Lower lobe of right lung (tissue), 2 donors: ENCODE data around the gene FUBP3. TPM values are rescaled to one million over a fixed set of nuclear protein-coding genes. Genes with fewer than 3 reads are reported as not detected.

ENCODE experiments used
- ATAC-seq, 2 donors: fragments of 200-7000 bp; cut with Tn5 transposase; one replicate each; pipeline ENCODE4 v1.9.1; 2020 to 2022; ENCODE audit warnings: mild to moderate bottlenecking in 2 of 2, moderate library complexity in 2 of 2
- DNase-seq: peaks from one replicate; pipeline ENCODE4 v3.0.0-alpha.2; 2020
- H3K27ac ChIP-seq: fragments of 200-600 bp; one replicate; pipeline ENCODE4 v1.8.0; 2022
- H3K27me3 ChIP-seq: fragments of 200-600 bp; one replicate; pipeline ENCODE4 v1.8.0; 2022; ENCODE audit warnings: low read depth
- H3K36me3 ChIP-seq: fragments of 200-600 bp; one replicate; pipeline ENCODE4 v1.8.0; 2022; ENCODE audit warnings: mild to moderate bottlenecking
- H3K4me1 ChIP-seq: fragments of 200-600 bp; one replicate; pipeline ENCODE4 v1.8.0; 2022
- H3K4me3 ChIP-seq: fragments of 200-600 bp; one replicate; pipeline ENCODE4 v1.8.0; 2022; ENCODE audit warnings: mild to moderate bottlenecking
- H3K9me3 ChIP-seq: fragments of 200-600 bp; one replicate; pipeline ENCODE4 v1.8.0; 2022
- intact Hi-C: fragments of 100-400 bp; cut with DNase I; formaldehyde crosslinking; loops from one replicate; pipeline ENCODE4 v1.11.0; 2022
- total RNA-seq: library from RNA; stranded (reverse); fragmentation: NEBNext Ultra II Directional; extraction: Animal tissue kit (Norgen Biotek cat#: 25700); gene quantifications from one replicate; pipeline ENCODE4 v1.2.1, GENCODE V29; 2021
- TF ChIP-seq, protein P1 (sequence below): fragments of 200-600 bp; IDR thresholded peaks from one replicate; pipeline ENCODE4 v1.8.0; 2022; ENCODE audit warnings: antibody characterized with exemption, mild to moderate bottlenecking
- donor health status: DM: no; HTN: yes; CAD: no; lungs with severe emphysema.

Gene FUBP3
- total RNA-seq, 1 donor from 2014 or later = 46.8 TPM

DNA sequence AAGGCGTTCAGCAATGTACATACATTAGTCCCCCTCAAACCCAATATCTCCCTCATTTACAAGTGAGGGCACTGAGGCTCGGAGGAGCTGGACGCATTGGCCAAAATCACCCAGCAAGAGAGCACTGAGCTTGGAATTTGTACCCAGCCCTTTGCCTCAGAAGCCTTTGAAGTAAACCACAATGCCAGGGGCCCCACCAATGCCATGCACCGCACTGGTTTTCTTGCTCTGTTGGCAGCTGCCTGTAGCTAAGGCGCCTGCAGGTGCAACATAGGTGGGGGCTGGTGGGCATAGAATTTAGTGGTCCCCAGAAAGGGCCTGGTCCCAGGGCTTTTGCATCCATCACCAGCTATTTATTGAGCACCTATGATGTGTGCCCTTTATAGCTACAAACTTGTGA lies 37.3 kb upstream of the FUBP3 start:
- DNase-seq (no peak), ATAC-seq (no peak)
- TF ChIP-seq, protein P1, sequence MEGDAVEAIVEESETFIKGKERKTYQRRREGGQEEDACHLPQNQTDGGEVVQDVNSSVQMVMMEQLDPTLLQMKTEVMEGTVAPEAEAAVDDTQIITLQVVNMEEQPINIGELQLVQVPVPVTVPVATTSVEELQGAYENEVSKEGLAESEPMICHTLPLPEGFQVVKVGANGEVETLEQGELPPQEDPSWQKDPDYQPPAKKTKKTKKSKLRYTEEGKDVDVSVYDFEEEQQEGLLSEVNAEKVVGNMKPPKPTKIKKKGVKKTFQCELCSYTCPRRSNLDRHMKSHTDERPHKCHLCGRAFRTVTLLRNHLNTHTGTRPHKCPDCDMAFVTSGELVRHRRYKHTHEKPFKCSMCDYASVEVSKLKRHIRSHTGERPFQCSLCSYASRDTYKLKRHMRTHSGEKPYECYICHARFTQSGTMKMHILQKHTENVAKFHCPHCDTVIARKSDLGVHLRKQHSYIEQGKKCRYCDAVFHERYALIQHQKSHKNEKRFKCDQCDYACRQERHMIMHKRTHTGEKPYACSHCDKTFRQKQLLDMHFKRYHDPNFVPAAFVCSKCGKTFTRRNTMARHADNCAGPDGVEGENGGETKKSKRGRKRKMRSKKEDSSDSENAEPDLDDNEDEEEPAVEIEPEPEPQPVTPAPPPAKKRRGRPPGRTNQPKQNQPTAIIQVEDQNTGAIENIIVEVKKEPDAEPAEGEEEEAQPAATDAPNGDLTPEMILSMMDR = no peak
- Histone ChIP-seq H3K4me1 (no peaks in the 10 kb centered on the region), H3K27ac (no peak overlapping the region), H3K36me3 (no peaks in the 10 kb centered on the region), H3K27me3 (peaks cover 50% of the 10 kb centered on the region), H3K4me3 (no peak overlapping the region), H3K9me3 (no peaks in the 10 kb centered on the region)
- intact Hi-C loops = no loop called here

DNA sequence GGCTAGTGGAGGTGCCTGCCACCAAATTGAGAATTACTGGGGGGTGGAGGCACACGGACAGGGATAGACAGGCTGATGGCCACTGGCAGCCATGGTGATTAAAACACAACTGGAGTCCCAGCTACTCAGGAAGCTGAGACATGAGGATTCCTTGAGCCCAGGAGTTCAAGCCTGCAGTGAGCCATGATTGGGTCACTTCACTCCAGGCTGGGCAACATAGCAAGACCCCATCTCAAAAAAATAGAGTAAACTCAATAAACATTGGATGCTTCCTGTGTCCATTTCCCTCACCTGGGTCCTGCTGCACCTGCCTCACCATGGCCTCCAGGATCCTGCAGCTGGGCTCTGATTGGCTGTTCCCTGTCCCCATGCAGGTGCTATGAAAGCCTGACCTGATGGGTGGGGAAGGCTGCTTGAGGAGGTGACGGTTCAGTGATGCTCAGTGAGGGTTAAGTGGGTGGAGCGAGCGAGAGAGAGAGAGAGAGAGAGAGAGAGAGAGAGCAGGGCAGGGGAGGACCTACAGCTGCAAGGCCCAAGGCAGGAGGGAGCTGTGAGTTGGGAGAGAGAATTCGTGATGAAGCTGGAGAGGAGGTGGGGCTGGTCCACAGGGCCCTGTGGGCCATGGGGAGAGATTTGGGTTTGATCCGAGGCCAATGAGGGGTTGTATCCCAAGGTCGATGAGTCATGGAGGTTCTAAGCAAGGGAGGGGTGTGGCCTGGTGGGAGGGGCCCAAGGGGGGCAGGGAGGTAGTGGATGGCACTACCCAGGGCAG lies 36.7 kb upstream of the FUBP3 start:
- Histone ChIP-seq H3K27ac (no peak overlapping the region), H3K4me3 (no peak overlapping the region), H3K4me1 (no peaks in the 10 kb centered on the region), H3K27me3 (peaks cover 44% of the 10 kb centered on the region), H3K36me3 (no peaks in the 10 kb centered on the region), H3K9me3 (no peaks in the 10 kb centered on the region)
- ATAC-seq (no peak), DNase-seq (no peak)
- intact Hi-C loops = no loop called here
- TF ChIP-seq, protein P1 = no peak

DNA sequence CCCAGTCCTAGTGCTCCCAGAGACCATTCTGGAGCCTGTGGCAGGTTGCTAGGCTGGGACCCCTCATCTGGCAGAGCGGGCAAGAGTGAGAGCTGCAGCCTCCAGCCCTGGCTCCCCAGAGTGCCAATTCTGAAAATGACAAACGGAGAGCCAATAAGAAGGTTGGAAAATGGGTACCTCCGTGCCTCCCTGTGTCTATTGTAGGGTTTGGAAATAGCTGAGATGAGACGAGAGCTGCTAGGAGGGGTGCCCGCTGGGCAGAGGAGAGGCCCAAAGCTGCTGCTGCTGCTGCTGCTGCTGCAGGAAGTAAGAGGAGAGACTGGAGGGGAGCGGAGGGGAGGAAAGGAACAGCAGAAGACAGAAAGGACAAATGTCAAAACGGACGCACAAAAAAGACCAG lies 36.0 kb upstream of the FUBP3 start:
- no peak overlapping the region for H3K27ac ChIP-seq
- DNase-seq = no peak
- H3K36me3 ChIP-seq = no peaks in the 10 kb centered on the region
- ATAC-seq = no peak
- H3K4me3 ChIP-seq = no peak overlapping the region
- TF ChIP-seq, protein P1 = no peak
- H3K9me3 ChIP-seq = no peaks in the 10 kb centered on the region
- intact Hi-C loops = no loop called here
- H3K27me3 ChIP-seq = peaks cover 38% of the 10 kb centered on the region
- no peaks in the 10 kb centered on the region for H3K4me1 ChIP-seq

DNA sequence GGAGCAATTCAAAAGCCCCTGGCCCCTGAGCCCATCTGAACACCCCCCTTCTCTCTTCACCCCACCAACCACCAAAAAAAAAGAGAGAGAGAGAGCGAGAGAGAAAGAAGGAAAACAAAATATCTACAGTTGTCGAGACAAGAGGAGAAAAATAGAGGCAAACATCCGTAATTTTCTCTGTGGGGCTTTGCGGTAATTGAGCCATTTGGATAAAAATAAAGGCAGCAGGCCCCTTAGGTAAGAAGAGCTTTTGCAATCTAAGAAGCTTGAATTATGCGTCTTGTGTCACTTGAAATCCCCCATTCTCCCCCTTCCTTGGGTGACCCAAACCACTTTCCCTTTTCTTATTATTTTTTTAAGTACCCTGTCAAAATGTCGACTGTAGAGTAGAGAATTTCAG lies 35.5 kb upstream of the FUBP3 start:
- intact Hi-C loops = no loop called here
- Histone ChIP-seq H3K27ac (no peak overlapping the region), H3K9me3 (no peaks in the 10 kb centered on the region), H3K36me3 (no peaks in the 10 kb centered on the region), H3K4me1 (no peaks in the 10 kb centered on the region), H3K27me3 (peaks cover 33% of the 10 kb centered on the region), H3K4me3 (no peak overlapping the region)
- ATAC-seq (no peak), DNase-seq (no peak)
- TF ChIP-seq, protein P1 = no peak

DNA sequence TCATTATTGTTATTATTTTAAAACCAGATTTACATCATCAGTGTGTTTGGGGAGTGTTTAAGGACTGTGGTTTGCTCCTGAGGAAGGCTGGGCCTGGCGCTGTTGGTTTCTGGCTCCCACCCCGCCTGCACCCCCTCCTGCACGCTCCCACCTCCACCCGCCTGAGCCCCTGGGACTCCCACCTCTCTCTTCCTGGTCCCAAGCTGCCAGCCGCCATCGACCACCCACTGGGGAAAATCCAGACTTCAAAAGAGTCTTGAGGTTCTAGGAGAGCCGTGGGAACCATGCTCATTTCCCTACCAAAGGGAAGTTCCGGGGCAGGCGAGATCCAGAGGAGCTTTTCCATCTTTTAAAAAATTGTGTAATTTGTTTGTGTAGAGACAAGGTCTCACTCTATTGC lies 35.0 kb upstream of the FUBP3 start:
- no peak overlapping the region for H3K4me3 ChIP-seq
- H3K4me1 ChIP-seq = no peaks in the 10 kb centered on the region
- H3K27me3 ChIP-seq = peaks cover 28% of the 10 kb centered on the region
- TF ChIP-seq, protein P1 = no peak
- no peak for ATAC-seq
- H3K27ac ChIP-seq = no peak overlapping the region
- no peak for DNase-seq
- H3K36me3 ChIP-seq = no peaks in the 10 kb centered on the region
- intact Hi-C loops = no loop called here
- H3K9me3 ChIP-seq = no peaks in the 10 kb centered on the region
